Measurements from ENCODE around the gene ZNF169.
"Not testable (repeated sequence)": the region's sequence is repeated elsewhere in the genome, so short reads cannot be mapped to it uniquely, and the experiment has no call there.

Gene ZNF169

DNA sequence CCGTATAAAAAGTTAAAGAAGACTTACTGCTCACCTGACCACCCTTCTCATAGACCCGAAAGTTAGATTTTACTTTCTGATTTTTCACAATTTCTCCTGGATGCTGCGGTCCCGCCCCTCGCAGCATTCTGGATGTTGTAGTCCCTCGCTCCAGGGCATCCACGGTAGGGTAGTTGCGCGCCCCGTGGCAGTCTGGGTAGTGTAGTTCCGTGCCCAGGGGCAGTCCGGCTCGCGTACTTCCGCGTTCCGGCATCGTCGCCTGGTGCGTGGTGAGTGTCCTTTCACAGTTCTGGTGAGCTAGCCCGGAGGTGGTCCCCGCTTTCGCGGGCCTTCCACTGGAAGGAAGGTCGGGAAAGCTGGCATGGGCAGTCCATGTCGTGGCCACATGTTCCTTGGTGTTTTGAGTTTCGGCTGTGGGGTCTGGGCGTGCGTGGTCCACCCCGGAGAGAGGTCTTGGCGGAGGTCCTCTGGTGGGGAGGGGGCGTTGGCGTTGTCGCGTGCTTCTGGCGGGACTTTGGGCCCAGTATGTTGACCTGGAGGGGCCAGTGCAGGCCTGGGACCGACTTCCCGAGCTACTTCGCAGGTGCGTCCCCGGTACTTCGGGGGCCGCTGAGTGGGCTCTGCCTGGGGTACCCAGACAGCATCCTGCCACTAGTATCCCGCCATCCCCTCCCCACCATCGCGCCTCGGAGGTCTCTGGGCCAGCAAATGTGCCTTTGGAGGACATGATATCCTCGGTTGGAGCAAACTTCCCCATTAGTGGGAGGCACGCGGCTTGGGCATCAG is at the start of gene ZNF169:
TSS of gene ZNF169 (plus strand) at position 222 of the 786 bp plus-strand sequence. CDS start 19,515 bp downstream, outside the sequence.
- peak; percentile 91 for DNase-seq (ENCODE audit: low spot score)

DNA sequence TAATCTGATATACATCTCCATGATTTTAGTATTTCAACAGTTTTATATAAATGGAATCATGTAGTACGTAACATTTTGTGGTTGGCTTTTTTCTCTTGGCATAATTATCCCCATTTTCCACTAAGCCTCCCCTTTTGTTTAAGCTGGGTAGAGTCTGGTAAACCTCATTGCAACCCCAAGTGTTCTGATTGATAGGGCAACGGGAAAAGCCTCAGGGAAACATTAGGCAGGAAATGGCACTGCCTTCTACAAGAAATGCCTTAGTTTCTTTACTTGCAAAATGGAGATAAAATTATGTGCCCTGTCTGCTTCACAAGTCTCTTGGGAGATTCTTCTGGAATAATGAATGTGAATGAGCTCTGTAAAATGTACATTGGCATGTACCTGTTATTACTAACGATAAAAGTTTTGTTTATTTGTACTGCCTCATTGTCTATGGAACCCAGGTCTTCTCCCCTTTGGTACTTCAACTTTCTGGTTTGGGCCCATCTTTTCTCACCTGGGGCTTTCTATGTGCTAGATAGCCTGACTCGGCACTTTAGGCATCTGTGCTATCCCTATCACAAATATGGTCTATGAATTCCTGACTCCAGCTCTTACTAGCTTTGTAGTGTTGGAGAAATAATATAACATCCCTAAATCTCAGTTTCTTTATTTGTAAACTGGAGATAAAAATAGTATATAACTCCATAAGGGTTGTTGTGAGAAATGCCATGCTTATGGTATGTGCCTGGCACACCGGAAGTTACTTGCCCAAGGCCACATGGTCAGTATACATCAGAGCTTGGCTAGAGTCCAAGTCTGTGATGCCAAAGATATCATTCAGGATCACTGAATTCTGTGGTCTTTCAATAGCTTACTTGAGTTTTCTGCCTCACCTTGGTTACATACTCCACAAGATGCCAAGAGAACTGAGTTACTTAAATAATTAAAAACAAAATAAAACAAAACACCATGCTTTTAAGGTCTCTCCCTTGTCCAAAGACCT is 48.2 kb upstream of the ZNF169 start:
- DNase-seq (ENCODE audit: low spot score), result no peak

DNA sequence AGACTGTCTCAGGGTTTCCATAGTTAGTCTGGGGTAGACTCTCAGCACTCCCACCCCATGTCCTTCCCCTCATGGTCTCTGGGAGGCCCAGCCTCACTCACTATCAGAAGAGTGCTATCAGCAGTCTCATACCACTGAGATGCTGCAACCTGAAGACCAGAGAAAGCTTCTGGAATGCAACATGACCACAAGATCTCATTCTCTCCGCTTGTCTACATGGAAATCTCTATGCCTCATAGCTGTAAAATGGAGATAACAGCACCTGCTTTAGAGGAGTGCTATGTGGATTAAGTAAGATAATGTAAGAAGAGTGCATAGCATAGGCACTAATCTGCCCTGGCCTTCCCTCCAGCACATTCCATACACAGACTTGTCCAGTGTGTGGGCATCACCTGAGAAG is 47.0 kb upstream of the ZNF169 start:
- DNase-seq (ENCODE audit: low spot score), result no peak

DNA sequence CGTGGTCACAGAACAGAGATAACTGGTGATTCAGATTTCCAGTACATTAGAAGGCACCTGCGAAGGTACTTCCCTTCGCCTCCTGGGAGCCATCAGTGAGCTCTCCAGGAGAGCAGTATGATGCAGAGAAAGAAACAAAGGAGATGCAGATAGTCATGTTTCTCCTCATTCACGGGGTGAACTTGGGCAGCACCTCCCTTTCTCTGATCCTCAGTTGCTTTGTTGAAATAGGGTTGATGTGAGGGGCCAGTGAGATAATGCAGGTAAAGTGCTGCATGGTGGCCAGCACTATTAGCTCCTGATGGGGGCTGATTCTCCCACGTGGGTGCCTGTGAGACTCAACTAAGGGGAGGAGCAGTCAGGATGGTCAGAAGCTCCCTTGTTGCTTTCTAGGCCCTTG is 46.6 kb upstream of the ZNF169 start:
- DNase-seq (ENCODE audit: low spot score), result no peak

DNA sequence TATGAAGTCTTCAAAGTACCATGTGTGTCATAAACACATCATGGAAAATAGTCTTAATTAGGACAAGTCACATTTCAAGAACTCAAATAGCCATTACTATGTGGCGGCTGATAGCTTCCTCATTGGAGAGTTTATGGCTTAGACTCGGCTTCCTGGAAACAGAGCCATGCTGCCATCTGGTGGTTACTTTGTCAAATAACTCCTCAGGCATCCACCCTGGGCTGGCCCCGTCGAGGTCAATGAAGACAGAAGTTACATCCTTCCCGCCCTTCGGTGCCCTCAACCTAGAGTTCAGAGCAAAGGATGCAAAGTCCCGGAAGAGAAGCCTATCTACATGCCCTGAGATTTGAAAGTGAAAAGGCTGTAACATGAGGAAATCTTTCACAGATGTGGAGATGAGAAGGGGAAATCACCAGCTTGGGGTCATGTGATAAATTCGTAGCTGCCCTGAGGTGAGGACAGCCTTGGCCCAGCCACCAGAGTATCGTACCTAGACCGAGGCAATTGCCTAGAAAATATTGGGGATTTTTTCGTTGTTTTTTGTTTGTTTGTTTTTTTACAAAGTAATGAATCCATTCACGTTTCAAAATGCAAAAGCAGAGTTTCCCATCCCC is 45.5 kb upstream of the ZNF169 start:
- DNase-seq (ENCODE audit: low spot score), result peak; percentile 73

DNA sequence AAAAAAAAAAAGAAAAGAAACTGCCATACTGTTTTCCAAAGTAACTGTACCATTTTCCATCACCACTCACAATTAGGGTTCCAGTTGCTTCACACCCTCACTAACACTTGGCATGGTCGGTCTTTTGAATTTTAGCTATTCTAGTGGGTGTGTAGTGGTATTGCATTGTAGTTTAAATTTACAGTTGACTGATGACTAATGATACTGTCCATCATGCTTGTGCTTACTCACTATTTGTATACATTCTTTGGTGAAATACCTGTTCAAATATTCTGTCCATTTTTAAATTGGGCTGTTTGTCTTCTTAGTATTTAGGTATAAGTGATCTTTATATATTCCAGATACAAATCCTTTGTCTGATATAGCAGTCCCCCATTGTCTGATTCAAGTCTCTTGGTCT is 36.2 kb upstream of the ZNF169 start:
- no peak for DNase-seq (ENCODE audit: low spot score)

DNA sequence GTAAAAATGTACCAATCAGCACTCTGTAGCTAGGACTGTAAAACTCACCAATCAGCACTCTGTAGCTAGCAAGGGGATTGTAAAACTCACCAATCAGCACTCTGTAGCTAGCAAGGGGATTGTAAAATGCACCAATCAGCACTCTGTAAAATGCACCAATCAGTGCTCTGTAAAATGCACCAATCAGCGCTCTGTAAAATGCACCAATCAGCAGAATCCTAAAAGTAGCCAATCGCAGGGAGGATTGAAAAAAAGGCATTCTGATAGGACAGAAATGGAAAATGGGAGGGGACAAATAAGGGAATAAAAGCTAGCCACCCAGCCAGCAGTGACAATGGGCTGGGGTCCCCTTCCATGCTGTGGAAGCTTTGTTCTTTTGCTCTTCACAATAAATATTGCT is 33.7 kb upstream of the ZNF169 start:
- not testable (repeated sequence) for DNase-seq (ENCODE audit: low spot score)

DNA sequence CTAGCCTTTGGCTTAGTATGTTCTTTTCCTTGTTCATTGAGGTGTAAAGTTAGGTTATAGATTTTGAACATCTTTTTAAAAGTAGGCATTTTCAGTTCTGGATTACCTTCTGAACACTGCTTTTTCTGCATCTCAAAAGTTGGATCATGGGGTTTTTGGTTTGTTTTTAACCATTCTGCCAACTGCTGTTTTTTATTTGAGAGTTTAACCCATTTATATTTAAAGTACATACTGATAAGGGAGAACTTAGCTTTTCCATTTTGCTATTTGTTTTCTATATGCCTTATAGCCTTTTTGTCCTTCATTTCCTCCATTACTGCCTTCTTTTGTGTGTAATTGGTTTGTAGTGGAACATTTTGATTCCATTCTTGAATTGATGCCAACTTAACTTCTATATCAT is 30.5 kb upstream of the ZNF169 start:
- DNase-seq (ENCODE audit: low spot score), result no peak

DNA sequence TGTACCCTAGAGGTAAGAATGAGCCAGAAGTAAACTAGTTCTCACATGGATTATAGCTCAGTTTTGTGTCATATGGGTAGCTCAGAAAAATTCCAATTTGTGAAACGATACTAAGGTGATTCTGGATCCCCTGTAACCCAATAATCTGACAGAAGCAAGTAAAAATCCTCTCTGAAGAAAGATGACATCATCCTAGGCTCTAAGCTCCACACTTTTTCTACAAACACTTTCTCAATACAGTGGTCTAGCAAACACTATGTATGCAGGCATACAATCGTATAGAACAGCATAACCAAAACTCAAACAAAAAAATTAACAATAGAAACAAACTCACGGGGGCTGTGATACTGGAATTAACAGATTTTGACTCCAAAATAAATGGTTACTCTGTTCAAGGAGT is 26.7 kb upstream of the ZNF169 start:
- no peak for DNase-seq (ENCODE audit: low spot score)

DNA sequence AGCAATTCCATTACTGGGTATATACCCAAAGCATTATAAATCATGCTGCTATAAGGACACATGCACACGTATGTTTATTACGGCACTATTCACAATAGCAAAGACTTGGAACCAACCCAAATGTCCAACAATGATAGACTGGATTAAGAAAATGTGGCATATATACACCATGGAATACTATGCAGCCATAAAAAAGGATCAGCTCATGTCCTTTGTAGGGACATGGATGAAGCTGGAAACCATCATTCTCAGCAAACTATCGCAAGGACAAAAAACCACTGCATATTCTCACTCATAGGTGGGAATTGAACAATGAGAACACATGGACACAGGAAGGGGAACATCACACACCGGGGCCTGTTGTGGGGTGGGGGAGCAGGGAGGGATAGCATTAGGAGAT is 18.0 kb upstream of the ZNF169 start:
- not testable (repeated sequence) for DNase-seq (ENCODE audit: low spot score)

DNA sequence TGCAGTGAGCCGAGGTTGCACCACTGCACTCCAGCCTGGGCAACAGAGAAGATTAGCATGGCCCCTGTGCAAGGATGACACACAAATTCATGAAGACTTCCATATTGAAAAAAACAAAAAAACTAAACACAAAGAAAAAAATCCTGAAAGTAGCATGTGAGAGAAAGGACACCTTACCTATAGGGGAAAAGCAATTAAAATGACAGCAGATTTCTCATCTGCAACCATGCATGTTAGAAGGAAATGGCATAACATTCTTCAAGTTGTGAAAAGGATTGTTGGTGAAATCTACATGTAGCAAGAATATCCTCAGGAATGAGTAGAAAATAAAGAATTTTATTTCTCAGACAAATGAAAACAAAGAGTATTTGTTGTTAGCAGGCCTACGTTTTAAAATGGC is 13.4 kb upstream of the ZNF169 start:
- no peak for DNase-seq (ENCODE audit: low spot score)

DNA sequence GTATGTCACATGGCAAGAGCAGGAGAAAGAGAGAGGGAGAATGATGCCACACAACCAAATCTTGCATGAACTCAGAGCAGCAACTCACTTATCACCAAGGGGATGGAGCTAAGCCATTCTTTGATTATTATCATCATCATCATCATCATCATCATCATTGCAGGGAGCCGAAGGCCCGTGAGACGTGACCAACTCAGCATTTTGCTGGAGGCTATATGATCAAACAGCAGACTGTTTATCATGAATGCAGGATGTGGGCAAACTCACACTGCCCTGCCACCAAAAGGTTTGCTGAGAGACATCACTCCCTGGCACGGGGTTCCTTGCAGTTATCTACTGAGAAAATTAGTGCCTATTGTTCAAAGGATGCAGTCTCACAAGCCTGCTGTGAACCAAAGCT is 8.6 kb upstream of the ZNF169 start:
- DNase-seq (ENCODE audit: low spot score), result no peak

DNA sequence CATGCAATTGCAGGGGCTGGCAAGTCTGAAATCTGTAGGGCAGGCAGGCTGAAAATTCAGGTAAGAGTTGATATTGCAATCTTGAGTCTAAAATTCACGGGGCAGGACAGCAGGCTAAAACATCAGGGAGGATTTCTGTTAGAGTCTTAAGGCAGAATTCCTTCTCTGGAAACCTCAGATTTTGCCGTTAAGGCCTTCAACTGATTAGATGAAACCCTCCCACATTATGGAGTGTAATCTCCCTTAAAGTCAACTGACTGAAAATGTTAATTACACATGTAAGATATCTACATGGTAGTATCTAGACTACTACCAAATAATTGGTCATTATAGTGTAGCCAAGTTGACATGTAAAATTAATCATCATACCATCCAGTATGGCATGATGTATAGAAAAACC is 3.1 kb upstream of the ZNF169 start:
- no peak for DNase-seq (ENCODE audit: low spot score)

DNA sequence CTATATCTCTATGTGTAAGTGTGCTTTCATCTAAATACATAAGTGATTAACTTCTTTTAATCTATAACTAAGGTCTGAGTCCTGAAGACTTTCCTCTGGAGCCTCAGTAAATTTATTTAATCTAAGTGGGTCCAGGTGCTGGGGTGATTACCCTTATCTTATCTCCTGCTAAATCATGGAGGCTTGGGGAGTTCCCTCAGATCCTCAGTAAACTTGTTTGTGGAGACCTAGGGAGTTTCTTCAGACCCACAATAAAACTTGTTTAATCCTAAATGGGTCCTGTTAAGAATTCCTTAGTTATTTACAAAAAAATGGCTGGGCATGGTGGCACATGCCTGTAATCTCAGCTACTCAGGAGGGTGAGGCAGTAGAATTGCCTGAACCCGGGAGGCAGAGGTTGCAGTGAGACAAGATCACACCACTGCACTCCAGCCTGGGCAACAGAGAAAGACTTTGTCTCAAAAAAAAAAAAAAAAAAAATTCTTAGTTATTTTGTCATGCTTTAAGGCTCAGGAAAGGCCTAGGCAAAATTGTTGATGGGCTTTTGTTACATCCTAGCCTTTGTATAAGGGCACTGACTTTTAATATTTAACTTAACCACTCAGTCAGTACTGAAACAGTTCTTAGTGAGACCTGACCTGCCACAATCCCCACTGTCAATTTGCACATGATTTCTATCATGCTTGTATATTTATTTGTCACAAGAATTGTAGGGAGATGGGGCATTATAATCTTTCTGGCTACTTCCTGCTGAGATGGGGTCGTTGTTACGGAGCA is 6.7 kb downstream of the ZNF169 start:
- DNase-seq (ENCODE audit: low spot score), result not testable (repeated sequence)

DNA sequence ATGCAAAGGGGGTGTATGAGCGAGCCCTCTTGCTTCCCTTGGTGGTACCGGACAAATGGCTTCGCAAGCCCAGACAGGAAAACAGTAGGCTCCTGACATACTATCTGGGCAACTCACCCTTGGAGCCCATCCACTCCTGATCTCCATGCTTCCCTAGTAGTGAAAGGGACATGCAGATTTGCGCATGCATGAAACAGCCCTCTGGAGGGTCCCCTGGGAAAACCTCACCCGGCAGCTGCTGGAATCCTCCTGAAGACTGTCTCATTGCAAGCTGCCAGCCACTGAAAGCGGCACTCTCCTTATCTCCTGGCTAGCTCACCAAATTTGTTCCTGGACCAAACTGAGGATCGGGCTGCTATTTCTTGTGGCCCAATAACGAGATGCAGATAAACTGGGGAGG is 10.2 kb downstream of the ZNF169 start:
- DNase-seq (ENCODE audit: low spot score), result no peak

DNA sequence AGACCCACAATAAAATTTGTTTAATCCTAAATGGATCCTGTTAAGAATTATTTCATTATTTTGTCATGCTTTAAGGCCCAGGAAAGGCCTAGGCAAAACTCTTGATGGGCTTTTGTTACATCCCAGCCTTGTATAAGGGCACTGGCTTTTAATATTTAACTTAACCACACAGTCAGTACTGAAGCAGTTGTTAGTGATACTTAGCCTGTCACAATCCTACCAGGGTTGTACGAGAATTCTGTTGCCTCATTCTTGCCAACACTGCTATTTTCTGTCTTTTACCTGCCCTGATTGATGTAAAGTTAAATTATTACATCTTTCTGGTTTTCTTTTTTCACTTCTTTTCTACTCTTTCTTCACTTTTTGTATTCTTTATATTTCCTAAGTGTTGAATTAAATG is 10.9 kb downstream of the ZNF169 start:
- no peak for DNase-seq (ENCODE audit: low spot score)

DNA sequence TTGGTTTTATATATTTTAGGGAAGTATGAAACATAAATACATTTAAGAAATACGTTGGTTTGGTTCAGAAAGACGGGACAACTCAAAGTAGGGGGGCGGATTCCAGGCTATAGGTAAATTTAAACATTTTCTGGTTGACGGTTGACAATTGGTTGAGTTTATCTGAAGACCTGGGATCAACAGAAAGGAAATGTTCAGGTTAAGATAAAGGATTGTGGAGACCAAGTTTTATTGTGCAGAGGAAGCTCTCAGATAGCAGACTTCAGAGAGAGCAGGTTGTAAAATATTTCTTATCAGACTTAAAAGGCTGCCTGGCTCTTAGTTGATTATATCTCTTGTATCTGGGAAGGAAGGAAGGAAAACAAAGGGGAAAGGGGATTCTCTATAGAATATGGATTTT is 17.9 kb downstream of the ZNF169 start:
- not testable (repeated sequence) for DNase-seq (ENCODE audit: low spot score)

DNA sequence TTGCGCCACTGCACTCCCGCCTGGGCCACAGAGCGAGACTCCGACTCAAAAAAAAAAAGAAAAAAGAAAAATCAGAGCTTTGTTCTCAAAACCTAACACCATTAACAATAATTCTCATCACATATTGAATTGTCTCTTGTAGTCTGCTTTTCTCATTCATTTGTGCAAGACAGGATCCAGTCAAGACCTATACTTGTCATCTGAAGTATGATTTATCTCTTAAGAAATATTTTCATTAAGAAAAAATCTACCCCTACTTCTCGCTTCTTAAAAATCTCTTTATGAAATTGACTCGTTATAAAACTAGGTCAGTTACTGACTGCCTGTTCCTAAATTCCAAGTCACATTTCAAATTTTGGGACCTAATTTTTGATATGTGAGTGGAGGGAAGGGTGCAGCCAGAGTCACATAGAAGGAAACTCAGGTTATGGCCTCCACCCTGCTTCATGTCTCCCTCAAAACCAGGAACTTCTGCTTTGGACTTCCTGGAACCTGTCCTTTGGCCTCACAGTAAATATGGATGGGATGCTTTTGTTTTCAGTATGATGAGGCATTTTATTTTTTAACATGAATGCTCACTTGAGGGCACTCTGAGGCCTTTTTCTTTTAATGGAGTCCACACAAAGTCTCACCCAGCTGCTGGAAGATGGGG is 18.9 kb downstream of the ZNF169 start:
- DNase-seq (ENCODE audit: low spot score), result no peak

DNA sequence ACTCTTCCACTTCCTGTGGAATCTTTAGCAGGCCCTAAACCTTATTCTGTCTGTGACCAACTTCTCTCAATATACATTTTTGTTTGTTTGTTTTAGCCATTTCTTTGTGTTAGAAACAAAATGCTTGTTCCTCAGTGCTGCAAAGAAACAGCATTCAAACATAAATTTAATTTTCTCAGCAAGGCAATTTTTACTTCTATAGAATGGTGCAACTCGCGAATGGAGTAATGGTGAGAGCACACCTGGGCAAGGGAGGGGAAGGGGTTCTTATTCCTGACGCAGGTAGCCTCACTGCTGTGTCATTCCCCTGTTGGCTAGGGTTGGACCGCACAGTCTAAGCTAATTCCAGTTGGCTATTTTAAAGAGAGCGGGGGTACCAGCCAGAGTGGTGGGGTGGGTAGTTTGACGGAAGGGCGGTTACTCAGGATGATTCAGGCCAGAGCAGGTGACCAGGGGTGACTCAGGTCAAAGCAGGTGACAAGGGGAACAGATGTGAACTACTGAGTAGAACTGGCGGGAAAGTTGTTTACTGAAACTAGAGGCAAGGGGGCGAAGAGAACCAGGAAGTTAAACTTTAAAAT is 21.4 kb downstream of the ZNF169 start:
- DNase-seq (ENCODE audit: low spot score), result no peak

DNA sequence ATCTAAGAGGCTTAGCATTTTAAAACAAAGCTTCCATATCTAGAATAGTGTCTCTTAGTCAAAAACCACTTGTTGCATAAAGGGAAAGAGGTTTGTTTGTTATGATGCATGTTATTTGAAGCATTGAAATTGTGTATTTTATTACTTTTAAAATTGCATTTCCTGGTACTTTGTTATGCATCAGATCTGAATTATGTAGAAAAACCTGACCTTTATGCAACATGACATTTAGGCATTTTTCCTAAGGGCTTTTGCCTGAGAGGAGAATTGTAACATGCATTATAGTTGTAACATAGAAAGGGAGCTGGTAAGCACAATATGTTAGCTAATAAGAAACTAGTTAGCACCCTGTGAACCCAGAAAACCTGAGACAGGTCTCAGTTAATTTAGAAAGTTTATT is 22.0 kb downstream of the ZNF169 start:
- no peak for DNase-seq (ENCODE audit: low spot score)

DNA sequence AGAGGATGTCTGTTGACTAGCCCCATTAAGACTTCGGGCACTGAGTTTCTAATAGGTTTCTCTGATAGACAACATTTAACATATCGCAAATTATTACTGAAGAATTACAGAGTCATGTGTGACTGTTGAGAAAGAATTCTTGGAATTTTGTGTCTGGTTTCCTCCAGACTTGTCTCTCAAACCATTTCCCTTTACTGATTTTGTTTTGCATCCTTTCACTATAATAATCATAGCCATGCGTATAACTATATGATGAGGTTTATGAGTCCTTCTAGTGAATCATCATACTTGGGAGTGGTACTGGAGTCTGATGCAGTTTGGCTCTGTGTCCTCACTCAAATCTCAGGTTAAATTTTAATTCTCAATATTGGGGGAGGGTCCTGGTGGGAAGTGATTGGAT is 27.0 kb downstream of the ZNF169 start:
- no peak for DNase-seq (ENCODE audit: low spot score)
